OCI-LY1 (cell line): ENCODE results near the gene NUMBL.

Experiments
- H2AFZ ChIP-seq: fragments of 200-600 bp; sonication (generic), shearing (Covaris generic); 2 replicates; pipeline ENCODE4 v1.6.0; 2014; ENCODE audit warnings: antibody characterized with exemption, mild to moderate bottlenecking, low read length
- H3F3A ChIP-seq: fragments of 200-600 bp; sonication (generic), shearing (Covaris generic); 2 replicates; pipeline ENCODE4 v1.6.0; 2014; ENCODE audit warnings: mild to moderate bottlenecking, antibody characterized with exemption, low read length, moderate library complexity; ENCODE audit not compliant: insufficient read depth
- H3K27ac ChIP-seq: fragments of 200-600 bp; sonication (generic); 2 replicates; pipeline ENCODE4 v1.5.1; 2014; ENCODE audit warnings: low read length, mixed run types, mild to moderate bottlenecking, low read depth; ENCODE audit not compliant: poor library complexity, severe bottlenecking
- H3K27me3 ChIP-seq: fragments of 200-600 bp; sonication (generic); 2 replicates; pipeline ENCODE4 v1.6.0; 2014; ENCODE audit warnings: antibody characterized with exemption, mild to moderate bottlenecking, low read length, moderate library complexity; ENCODE audit not compliant: insufficient read depth
- H3K36me3 ChIP-seq: fragments of 200-600 bp; sonication (generic); 2 replicates; pipeline ENCODE4 v1.6.1; 2014; ENCODE audit warnings: mild to moderate bottlenecking, antibody characterized with exemption, low read length, moderate library complexity, mixed read lengths; ENCODE audit not compliant: insufficient read depth
- H3K4me1 ChIP-seq: fragments of 200-600 bp; sonication (generic); 2 replicates; pipeline ENCODE4 v1.5.1; 2014; ENCODE audit warnings: mild to moderate bottlenecking, low read length, moderate library complexity; ENCODE audit not compliant: insufficient read depth, severe bottlenecking
- H3K4me2 ChIP-seq: fragments of 200-600 bp; sonication (generic), shearing (Covaris generic); 2 replicates; pipeline ENCODE4 v1.6.1; 2014; ENCODE audit warnings: low read length
- H3K4me3 ChIP-seq: fragments of 200-600 bp; sonication (generic); 2 replicates; pipeline ENCODE4 v1.5.1; 2014; ENCODE audit warnings: low read length, low read depth, mild to moderate bottlenecking, mixed read lengths; ENCODE audit not compliant: poor library complexity, severe bottlenecking
- H3K79me2 ChIP-seq: fragments of 200-600 bp; shearing (Covaris generic); 2 replicates; pipeline ENCODE4 v1.6.1; 2016; ENCODE audit warnings: mixed run types, low read length, mixed read lengths; ENCODE audit not compliant: insufficient read depth
- H3K9ac ChIP-seq: fragments of 200-600 bp; sonication (generic), shearing (Covaris generic); 2 replicates; pipeline ENCODE4 v1.6.1; 2014; ENCODE audit warnings: mild to moderate bottlenecking, low read length, mixed read lengths
- H3K9me2 ChIP-seq: fragments of 200-600 bp; sonication (generic), shearing (Covaris generic); 2 replicates; pipeline ENCODE4 v1.6.1; 2014; ENCODE audit warnings: low read depth, mild to moderate bottlenecking, low read length, mixed read lengths
- H3K9me3 ChIP-seq: fragments of 200-600 bp; shearing (Covaris generic); 2 replicates; pipeline ENCODE4 v1.6.1; 2014; ENCODE audit warnings: low read length, mixed read lengths
- H4K20me1 ChIP-seq: fragments of 200-600 bp; sonication (generic), shearing (Covaris generic); 2 replicates; pipeline ENCODE4 v1.6.0; 2016; ENCODE audit warnings: mild to moderate bottlenecking, low read length; ENCODE audit not compliant: insufficient read depth
- EZH2 ChIP-seq: fragments of 200-600 bp; sonication (generic), shearing (Covaris generic); IDR thresholded peaks from 2 replicates; pipeline ENCODE4 v1.8.0; 2017; ENCODE audit warnings: borderline replicate concordance, mixed run types, mild to moderate bottlenecking, antibody characterized with exemption, low read length, moderate library complexity, mixed read lengths
- TF ChIP-seq, protein P1 (sequence below): fragments of 200-600 bp; sonication (generic), shearing (Covaris generic); IDR thresholded peaks from 2 replicates; pipeline ENCODE4 v1.5.1; 2017; ENCODE audit warnings: mild to moderate bottlenecking, antibody characterized with exemption, low read length, moderate library complexity, mixed read lengths

Gene NUMBL

DNA sequence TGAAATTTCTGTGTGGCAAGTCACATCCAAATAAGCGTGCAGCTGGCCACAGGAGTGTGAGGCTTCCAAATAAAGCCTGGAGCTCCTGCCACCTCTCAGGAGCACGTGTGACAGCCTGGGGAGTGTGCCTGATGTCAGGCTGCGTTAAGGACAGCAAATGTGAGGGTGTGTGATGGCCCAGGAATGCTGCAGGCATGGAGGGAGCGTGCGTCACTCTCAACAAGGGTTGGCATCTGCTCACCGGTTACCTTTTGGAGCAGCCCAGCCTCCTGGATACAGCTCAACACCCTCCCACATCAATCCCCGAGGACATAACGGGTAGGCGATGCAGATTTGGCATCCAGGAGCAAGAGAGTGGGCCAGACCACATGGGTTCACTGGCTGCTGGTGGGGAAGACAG is 19.0 kb downstream of the NUMBL start:
- Histone ChIP-seq H3K9me3 (peaks cover 7% of the 10 kb centered on the region; the same call in 1 of the 2 replicates), H3K4me3 (no peak overlapping the region), H3K27ac (no peak overlapping the region), H3K9ac (no peak overlapping the region), H3K79me2 (no peaks in the 10 kb centered on the region), H3K27me3 (no peaks in the 10 kb centered on the region), H3K4me2 (no peak overlapping the region), H3K4me1 (no peaks in the 10 kb centered on the region), H2AFZ (no peak overlapping the region), H3K36me3 (peaks cover 72% of the 10 kb centered on the region), H4K20me1 (no peaks in the 10 kb centered on the region), H3F3A (no peaks in the 10 kb centered on the region), H3K9me2 (no peaks in the 10 kb centered on the region)
- no peak for TF ChIP-seq EZH2
- TF ChIP-seq, protein P1, sequence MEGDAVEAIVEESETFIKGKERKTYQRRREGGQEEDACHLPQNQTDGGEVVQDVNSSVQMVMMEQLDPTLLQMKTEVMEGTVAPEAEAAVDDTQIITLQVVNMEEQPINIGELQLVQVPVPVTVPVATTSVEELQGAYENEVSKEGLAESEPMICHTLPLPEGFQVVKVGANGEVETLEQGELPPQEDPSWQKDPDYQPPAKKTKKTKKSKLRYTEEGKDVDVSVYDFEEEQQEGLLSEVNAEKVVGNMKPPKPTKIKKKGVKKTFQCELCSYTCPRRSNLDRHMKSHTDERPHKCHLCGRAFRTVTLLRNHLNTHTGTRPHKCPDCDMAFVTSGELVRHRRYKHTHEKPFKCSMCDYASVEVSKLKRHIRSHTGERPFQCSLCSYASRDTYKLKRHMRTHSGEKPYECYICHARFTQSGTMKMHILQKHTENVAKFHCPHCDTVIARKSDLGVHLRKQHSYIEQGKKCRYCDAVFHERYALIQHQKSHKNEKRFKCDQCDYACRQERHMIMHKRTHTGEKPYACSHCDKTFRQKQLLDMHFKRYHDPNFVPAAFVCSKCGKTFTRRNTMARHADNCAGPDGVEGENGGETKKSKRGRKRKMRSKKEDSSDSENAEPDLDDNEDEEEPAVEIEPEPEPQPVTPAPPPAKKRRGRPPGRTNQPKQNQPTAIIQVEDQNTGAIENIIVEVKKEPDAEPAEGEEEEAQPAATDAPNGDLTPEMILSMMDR: no peak

DNA sequence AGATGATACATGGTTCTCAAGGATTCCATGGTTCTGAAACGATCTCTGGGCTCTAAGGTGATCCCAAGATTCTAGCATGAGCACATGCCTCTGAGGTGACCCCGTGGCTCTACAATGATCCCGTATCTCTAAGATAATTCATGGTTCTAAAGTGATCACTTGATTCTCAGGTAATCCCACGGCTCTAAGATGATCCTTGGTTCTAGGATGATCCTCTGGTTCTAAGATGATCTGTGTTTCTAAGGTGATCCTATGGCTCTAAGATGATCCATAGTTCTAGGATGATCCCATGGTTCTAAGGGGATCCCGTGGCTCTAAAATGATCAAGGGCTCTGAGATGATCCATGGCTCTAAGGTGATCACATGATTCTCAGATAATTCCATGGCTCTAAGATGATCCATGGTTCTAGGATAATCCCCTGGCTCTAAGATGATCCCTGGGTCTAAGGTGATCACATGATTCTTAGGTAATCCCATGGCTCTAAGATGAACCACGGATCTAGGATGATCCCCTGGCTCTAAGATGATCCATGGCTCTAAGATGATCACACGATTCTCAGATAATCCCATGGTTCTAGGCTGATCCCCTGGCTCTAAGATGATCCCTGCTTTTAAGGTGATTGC is 21.3 kb downstream of the NUMBL start:
- no peaks in the 10 kb centered on the region for H3F3A ChIP-seq
- no peaks in the 10 kb centered on the region for H3K4me1 ChIP-seq
- no peak overlapping the region for H2AFZ ChIP-seq
- no peaks in the 10 kb centered on the region for H4K20me1 ChIP-seq
- no peak overlapping the region for H3K4me3 ChIP-seq
- no peak overlapping the region for H3K4me2 ChIP-seq
- H3K27ac ChIP-seq: no peak overlapping the region
- H3K9me3 ChIP-seq: peaks cover 7% of the 10 kb centered on the region; the same call in 1 of the 2 replicates
- no peaks in the 10 kb centered on the region for H3K27me3 ChIP-seq
- no peak for TF ChIP-seq EZH2
- TF ChIP-seq, protein P1: no peak
- H3K9me2 ChIP-seq: no peaks in the 10 kb centered on the region
- H3K36me3 ChIP-seq: peaks cover 59% of the 10 kb centered on the region
- H3K9ac ChIP-seq: no peak overlapping the region
- H3K79me2 ChIP-seq: no peaks in the 10 kb centered on the region

DNA sequence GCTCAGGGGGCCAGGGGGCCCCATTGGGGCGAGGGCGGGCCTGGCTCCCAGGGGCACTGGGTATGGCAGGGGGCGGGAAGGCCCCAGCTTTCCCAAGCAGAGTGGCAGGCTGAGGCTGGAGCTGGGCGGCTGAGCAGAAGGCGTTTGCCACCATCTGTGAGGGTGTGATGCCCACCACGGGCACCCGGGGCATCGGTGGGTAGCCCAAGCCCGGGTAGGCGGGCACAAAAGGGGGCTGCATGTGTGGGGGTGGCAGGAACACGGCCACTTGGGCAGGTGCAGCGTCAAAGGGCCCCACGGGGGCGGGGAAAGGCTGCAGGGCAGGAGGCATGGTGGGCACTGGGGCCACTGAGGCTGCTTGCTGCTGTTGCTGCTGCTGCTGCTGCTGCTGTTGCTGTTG is 22.8 kb downstream of the NUMBL start:
- Histone ChIP-seq H3K4me1 (peaks cover 10% of the 10 kb centered on the region), H3K9me2 (no peaks in the 10 kb centered on the region), H3K4me3 (no peak overlapping the region), H3F3A (no peaks in the 10 kb centered on the region), H3K27ac (no peak overlapping the region), H3K36me3 (peaks cover 44% of the 10 kb centered on the region), H4K20me1 (no peaks in the 10 kb centered on the region), H3K79me2 (no peaks in the 10 kb centered on the region), H3K9me3 (peaks cover 7% of the 10 kb centered on the region; the same call in 1 of the 2 replicates), H3K9ac (no peak overlapping the region), H3K4me2 (no peak overlapping the region), H2AFZ (no peak overlapping the region), H3K27me3 (no peaks in the 10 kb centered on the region)
- TF ChIP-seq, protein P1: no peak
- TF ChIP-seq EZH2: no peak
